DMS114 treated with DMSO at 0.1 percent for 48 hours (cell line): ENCODE data around the gene CNTRL.
"Not testable (repeated sequence)": the region's sequence is repeated elsewhere in the genome, so short reads cannot be mapped to it uniquely, and the experiment has no call there.

Source experiments
- DNase-seq: peaks from one replicate; lab custom pipeline; 2025; ENCODE audit not compliant: unreplicated experiment; lab: John Stamatoyannopoulos, UW

CNTRL gene

DNA sequence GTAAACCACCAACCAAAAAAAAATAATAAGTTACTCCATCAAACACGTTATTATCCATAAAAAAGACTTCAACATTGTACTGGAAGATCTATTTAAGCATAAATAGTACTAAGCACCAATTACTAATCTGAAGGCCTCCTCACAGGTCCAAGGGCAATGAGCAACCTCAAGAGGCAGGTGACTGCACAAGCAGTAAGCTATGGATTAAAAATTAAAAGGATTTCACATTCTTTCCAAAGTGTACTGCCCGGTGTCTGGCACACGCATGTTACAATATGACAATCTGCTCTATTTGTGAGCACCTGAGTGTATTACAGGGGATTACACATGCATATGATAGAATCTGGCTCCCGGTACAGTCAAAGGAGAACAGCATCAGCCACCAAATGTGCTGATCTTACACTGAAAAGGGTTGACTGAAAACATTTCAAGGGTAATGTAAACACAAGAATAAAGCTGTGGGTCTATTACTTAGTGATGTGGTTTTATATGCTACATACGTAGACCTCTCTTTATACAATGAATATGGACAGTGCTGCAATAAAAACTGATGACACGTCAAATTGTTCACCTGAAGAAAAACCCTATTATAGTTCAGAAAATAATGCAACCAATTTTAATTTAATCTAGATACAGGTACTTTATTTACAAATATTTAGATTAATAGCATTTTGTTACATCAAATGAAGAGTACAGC is 104.1 kb downstream of the CNTRL start:
- DNase-seq: no peak

DNA sequence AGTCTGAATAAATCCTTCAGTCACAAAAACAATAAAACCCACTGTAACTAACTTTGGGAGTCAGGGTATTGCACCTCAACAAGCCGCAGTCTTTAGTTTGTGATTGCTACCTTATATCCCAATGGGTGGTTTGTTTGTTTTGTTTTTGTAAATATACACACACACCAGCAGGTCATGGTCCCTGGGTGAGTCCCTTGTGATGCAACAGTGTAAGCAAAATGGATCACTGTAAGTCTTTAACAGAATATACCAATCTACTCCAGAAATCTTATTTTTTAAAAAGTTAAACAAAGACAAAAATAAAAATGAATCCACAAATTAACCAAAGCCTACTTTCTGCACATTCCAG is 104.6 kb downstream of the CNTRL start:
- not testable (repeated sequence) for DNase-seq

DNA sequence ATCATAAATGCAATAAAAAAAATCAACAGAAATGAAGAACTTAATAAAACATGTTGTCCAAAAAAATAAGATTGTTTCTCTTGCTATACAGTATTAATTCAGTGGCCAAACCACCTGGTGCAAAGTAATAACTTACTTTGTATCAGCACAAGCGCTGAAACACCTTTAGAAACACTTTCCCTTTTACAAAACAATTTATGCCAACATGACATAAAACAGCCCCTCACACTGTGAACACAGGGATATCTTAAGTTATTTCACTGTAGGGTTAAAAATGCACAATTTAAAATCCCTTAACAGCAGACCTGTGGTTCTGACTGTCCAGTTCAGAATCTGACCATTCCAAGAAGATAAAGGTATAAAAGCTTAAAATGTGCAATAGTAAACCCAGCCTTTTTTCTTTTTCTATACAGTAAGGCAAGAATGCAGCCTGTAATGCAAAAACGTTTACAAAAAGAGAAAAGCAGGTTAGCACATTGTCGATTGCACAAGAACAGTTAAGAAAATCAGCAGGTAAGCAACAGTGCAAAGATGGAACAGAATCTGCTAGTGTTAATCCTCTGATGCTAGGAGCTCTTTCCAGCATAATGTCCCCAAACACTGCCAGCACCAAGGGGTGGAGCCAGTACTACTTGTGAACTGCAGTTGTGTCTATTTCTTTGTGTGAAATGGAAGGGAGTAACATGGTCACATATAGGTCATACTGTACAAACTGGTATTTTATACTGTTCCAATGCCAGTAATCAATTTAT is 105.4 kb downstream of the CNTRL start:
- no peak for DNase-seq

- DNase-seq: no peak
Observed at GRCh38 chr9:121182101-121182836, 107.5 kb downstream of the CNTRL start.

DNA sequence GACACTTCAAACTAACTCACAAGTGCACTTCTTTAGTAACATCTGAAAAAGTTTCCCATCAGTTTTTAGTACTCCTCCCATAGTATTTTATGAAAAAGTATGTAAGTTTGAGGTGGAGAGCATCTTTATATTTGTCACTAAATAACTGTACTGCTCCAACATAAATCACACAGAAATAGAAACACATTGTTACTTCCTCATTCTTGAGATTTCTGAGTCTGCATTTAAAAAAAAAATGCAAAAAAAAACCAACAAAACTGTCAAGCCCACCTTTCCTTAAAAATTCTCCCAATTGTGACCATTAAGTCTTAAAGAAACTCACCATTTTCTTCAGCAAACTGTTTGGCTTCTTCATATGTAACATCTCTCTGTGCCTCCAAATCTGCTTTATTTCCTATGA is 108.2 kb downstream of the CNTRL start:
- no peak for DNase-seq

DNA sequence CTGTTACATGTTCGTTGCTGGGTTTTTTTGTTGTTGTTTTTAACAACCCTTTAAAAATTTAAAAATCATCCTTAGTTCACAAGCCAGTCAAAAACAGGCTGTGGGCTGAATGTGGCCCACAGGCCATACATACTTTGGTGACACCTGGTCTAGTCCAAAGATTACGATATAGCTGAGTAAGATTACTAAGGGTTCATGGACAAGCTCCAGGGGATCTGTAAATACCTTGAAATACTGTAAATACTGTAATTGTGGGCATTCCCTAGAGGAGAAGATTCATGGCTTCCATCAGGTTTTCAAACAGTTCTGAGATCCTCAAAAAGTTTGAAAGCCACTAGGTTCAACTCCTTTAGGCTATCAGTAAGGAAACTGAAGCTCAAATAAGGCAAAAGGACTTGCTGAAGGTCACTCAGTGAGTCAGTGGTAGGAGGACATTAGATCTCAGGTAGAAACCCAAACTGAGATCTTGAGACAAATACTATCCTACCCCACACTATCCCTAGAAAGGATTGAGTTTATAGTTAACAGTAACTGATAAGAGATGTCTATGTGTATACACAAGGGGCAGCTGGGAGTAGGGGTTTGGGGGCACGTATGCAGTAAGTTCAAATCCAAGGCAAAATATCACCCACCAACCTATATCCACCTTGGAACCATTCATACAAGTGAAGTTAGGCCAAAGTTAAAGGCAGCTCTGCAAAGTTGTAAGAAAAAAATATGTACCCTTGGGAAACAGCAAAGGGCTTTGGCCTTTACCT is 109.1 kb downstream of the CNTRL start:
- no peak for DNase-seq

DNA sequence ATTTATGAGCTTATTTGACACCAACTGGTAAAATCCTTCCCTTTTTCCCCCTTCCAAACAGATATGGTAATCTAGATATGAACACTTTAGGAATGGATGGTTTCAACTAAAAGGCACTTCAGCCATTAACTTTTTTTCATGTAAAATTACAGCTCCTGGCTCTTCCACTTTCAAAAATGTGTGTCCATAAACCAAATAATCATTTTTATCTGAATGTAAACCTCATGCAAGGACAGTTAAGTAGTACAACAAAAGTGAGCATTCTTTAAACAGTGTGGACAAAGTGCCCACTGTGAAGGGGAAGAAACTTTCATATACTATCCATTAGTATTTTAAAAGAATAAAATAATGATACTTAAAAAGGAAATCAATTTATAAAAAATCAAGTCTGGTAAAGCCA is 109.7 kb downstream of the CNTRL start:
- DNase-seq: no peak

DNA sequence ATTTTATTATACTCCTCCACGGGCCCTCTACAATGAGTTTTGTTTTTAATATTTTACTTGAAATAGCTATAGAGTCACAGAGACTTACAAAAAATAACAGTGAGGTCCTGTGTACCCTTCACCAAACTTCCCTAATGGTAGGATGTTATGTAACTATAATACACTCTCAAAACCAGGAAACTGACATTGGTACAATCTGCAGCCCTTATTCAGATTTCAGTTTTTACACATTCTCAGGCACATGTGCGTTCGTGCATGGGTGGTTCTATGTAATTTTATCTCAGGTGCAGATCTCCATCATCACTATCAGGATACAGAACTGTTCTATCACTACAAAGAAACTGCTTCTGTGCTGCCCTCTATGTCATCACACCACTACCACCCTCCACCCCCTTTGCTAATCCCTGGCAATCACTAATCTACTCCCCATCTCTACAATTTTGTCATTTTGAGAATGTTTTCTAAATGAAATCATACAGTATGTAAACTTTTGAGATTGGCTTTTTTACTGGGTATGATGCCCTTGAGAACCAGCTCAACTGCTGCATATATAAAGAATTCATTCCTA is 110.5 kb downstream of the CNTRL start:
- no peak for DNase-seq

GRCh38 chr9:121185774-121186403 is 111.1 kb downstream of the CNTRL start:
- no peak for DNase-seq

GRCh38 chr9:121187636-121188305 is 113.0 kb downstream of the CNTRL start:
- no peak for DNase-seq

DNA sequence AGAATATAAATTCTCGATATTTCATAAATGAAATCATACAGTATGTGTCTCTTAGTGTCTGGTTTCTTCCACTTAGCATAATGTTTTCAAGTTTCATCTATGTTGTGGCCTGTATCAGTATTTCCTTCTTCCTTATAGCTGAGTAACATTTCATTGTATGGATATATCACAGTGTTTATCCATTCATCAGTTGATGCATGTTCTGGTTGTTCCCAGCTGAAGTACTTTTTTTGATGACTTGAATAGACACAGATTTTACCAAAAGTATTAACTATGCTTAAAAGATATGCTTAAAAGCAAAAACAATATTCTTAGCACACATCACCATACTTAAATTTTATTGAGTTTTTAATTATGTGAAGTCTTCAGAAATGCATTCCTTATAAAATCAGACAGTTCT is 114.3 kb downstream of the CNTRL start:
- DNase-seq: no peak

GRCh38 chr9:121189660-121190059 is 114.9 kb downstream of the CNTRL start:
- no peak for DNase-seq

- no peak for DNase-seq
Observed at GRCh38 chr9:121191235-121191634, 116.5 kb downstream of the CNTRL start.

DNA sequence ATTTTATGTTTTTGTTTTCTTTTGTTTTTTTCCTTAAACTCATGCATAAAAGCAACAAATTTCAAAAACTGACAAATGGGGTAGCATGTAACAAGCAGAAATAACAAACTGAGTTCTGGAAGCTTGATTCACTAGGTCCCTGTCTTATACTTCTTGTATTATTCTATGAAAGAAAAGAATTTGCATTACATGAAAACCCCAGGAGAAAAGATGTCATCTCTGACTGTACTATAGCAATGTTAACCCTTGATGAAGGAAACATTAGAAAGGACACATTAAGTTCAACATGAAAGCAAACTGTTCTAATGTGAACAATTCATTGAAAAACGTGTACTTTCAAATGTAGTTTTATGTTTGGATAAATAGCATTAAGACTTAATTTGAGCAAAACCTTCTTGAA is 117.8 kb downstream of the CNTRL start:
- no peak for DNase-seq

- no peak for DNase-seq
Observed at GRCh38 chr9:121192959-121193640, 118.3 kb downstream of the CNTRL start.

DNA sequence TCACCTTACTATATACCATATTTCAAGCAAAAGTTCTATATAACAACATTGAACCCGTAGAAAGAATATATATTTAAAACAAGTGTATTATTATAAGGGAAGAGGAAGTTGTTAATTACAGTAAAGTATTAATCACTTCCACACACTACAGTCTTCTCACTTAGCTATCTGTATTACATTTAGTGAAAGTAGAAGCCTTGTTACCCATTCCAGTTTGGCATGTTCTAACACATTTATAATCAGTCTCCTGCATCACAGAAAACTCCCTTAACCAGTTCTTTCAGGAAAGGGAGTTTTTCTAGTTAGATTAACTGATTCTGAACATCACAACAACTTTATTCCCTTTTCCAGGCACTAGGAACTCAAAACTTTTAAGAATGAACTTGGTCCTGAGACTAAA is 120.0 kb downstream of the CNTRL start:
- DNase-seq: no peak

GRCh38 chr9:121196389-121196788 is 121.6 kb downstream of the CNTRL start:
- no peak for DNase-seq

DNA sequence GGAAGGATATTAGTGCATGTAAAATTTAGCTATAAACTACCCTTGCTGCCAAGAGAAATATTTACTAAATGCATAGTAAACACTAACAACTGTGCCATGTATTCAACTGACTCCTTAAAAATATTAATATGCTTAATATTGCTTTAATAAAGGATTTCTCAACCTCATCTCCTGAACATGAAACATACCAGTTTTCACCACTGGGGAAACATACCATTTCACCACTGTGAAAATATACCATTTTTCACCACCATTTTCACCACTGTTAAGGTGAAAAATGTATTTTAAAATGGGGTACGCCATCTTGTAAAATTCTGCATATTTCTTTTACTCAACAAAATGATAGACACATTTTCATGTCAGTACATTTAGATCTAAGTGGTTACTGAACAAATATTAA is 122.4 kb downstream of the CNTRL start:
- no peak for DNase-seq

- no peak for DNase-seq
Observed at GRCh38 chr9:121198512-121199042, 123.8 kb downstream of the CNTRL start.
